Endothelial cell of umbilical vein (primary cell): ENCODE results near the gene RP2. TPM values are rescaled to one million over a fixed set of nuclear protein-coding genes. Genes with fewer than 3 reads are reported as not detected.

Source experiments
- BruUV-seq: library from RNA; stranded (reverse); fragments of 400-500 nt; replicated peaks from 2 replicates; lab custom pipeline; 2021; lab: Mats Ljungman, UMichigan
- CTCF ChIA-PET: fragments of 300-600, 350-600 bp; sonication (Branson Sonifier 250); formaldehyde crosslinking; loops from one replicate; lab custom pipeline; 2021; ENCODE audit warnings: antibody characterized with exemption, inconsistent platforms; lab: Charles Lee
- POLR2A ChIA-PET: fragments of 300-600, 350-600 bp; sonication (Branson Sonifier 250); formaldehyde crosslinking; loops from one replicate; lab custom pipeline; 2021; ENCODE audit warnings: antibody characterized with exemption, inconsistent platforms; lab: Charles Lee
- DNase-seq: peaks from one replicate; pipeline ENCODE4 v3.0.0-alpha.2; 2011; ENCODE audit warnings: low read depth, low spot score
- FAIRE-seq: peaks from 2 replicates; lab custom pipeline; 2011; peaks lifted over from hg19 to GRCh38; lab: Jason Lieb, UNC
- H2AFZ ChIP-seq: 2 replicates; pipeline ENCODE4 v1.6.0; 2012; ENCODE audit warnings: low read depth, low read length, control low read depth, inconsistent platforms
- H3K27ac ChIP-seq: 2 replicates; pipeline ENCODE4 v1.5.1; 2011; ENCODE audit warnings: low read depth, mild to moderate bottlenecking, control low read depth, low read length, moderate library complexity; ENCODE audit not compliant: insufficient read depth
- H3K27me3 ChIP-seq, 2 experiments: 2 replicates each; pipeline versions ENCODE4 v1.6.0 to v1.6.1; 2011; ENCODE audit warnings: low read length in 2 of 2, mixed read lengths in 1 of 2; ENCODE audit not compliant: control insufficient read depth in 2 of 2, insufficient read depth in 2 of 2
- H3K36me3 ChIP-seq, 2 experiments: 2 replicates in 1 of 2; 3 replicates in 1 of 2; pipeline ENCODE4 v1.5.1; 2011; ENCODE audit warnings: low read length in 2 of 2, mild to moderate bottlenecking in 1 of 2, moderate library complexity in 1 of 2; ENCODE audit not compliant: control insufficient read depth in 2 of 2, insufficient read depth in 2 of 2; ENCODE audit errors: extremely low read depth in 1 of 2
- H3K4me1 ChIP-seq: 3 replicates; pipeline ENCODE4 v1.5.1; 2011; ENCODE audit warnings: mild to moderate bottlenecking, low read length; ENCODE audit not compliant: control insufficient read depth, insufficient read depth; ENCODE audit errors: extremely low read depth
- H3K4me2 ChIP-seq: 2 replicates; pipeline ENCODE4 v1.6.1; 2011; ENCODE audit warnings: low read length, control low read depth, mixed read lengths; ENCODE audit not compliant: insufficient read depth
- H3K4me3 ChIP-seq, 3 experiments: fragments of 200-600 bp in 1 of 3; sonication (generic), shearing (Covaris generic) in 1 of 3; replicated peaks in 1 of 3; 2 replicates each; pipeline ENCODE4 v1.5.1; 2011 to 2016; ENCODE audit warnings: control low read depth in 3 of 3, low read length in 3 of 3, mild to moderate bottlenecking in 2 of 3, inconsistent platforms in 1 of 3, low read depth in 1 of 3, moderate library complexity in 1 of 3; ENCODE audit not compliant: insufficient read depth in 1 of 3
- H3K79me2 ChIP-seq: 2 replicates; pipeline ENCODE4 v1.6.0; 2012; ENCODE audit warnings: low read length, inconsistent platforms; ENCODE audit not compliant: control insufficient read depth, insufficient read depth
- H3K9ac ChIP-seq: replicated peaks from 2 replicates; pipeline ENCODE3; 2011; ENCODE audit warnings: low read length, control low read depth; ENCODE audit not compliant: insufficient read depth; ENCODE audit errors: extremely low read depth
- H3K9me1 ChIP-seq: replicated peaks from 3 replicates; pipeline ENCODE4 v1.6.0; 2011; ENCODE audit warnings: mild to moderate bottlenecking, low read length; ENCODE audit not compliant: control insufficient read depth, insufficient read depth; ENCODE audit errors: extremely low read depth
- H3K9me3 ChIP-seq: replicated peaks from 2 replicates; pipeline ENCODE4 v1.5.1; 2012; ENCODE audit warnings: low read length, inconsistent platforms; ENCODE audit not compliant: control insufficient read depth, insufficient read depth
- H4K20me1 ChIP-seq: replicated peaks from 2 replicates; pipeline ENCODE3; 2011; ENCODE audit warnings: mild to moderate bottlenecking, low read length; ENCODE audit not compliant: control insufficient read depth, insufficient read depth; ENCODE audit errors: extremely low read depth
- EZH2 ChIP-seq: IDR thresholded peaks from 2 replicates; pipeline ENCODE4 v1.6.1; 2012; ENCODE audit warnings: borderline replicate concordance, low read depth, mild to moderate bottlenecking, moderate library complexity, low read length, inconsistent platforms; ENCODE audit not compliant: severe bottlenecking
- FOS ChIP-seq: IDR thresholded peaks from 2 replicates; pipeline ENCODE4 v1.6.1; 2011; ENCODE audit warnings: mild to moderate bottlenecking, low read length, moderate library complexity, borderline replicate concordance; ENCODE audit not compliant: insufficient read depth
- GATA2 ChIP-seq: IDR thresholded peaks from 2 replicates; pipeline ENCODE4 v1.7.0; 2011; ENCODE audit warnings: low read depth, mild to moderate bottlenecking, moderate library complexity, mixed read lengths, low read length; ENCODE audit not compliant: insufficient read length, insufficient read depth
- JUN ChIP-seq: IDR thresholded peaks from 2 replicates; pipeline ENCODE4 v1.6.1; 2011; ENCODE audit warnings: borderline replicate concordance, low read depth; ENCODE audit not compliant: insufficient read length, insufficient read depth
- MAX ChIP-seq: IDR thresholded peaks from 2 replicates; pipeline ENCODE4 v1.6.1; 2011; ENCODE audit not compliant: insufficient read depth, insufficient read length
- MYC ChIP-seq: IDR thresholded peaks from one replicate; pipeline ENCODE4 v1.6.1; 2011; ENCODE audit warnings: mild to moderate bottlenecking, low read depth, low read length
- POLR2A ChIP-seq: IDR thresholded peaks from 2 replicates; pipeline ENCODE4 v1.6.1; 2012; ENCODE audit warnings: low read depth, mild to moderate bottlenecking, control low read depth, low read length
- POLR2AphosphoS5 ChIP-seq: IDR thresholded peaks from 2 replicates; pipeline ENCODE4 v1.6.1; 2012; ENCODE audit warnings: low read depth, mild to moderate bottlenecking, control low read depth, low read length, moderate library complexity; ENCODE audit not compliant: insufficient read depth
- dilution Hi-C: fragments of 300-500 bp; cut with MboI; formaldehyde crosslinking; loops from one replicate; pipeline ENCODE4 v1.15.0; 2019; ENCODE audit warnings: low sequenced_read_pairs; ENCODE audit not compliant: extremely low pct_ligation_motif_present
- intact Hi-C: fragments of 100-400 bp; cut with micrococcal nuclease; formaldehyde crosslinking; loops from one replicate; pipeline ENCODE4 v1.10.0; 2022
- polyA plus RNA-seq, 4 experiments: library from polyadenylated mRNA; depleted of rRNA in 3 of 4; stranded (reverse) in 3 of 4; unstranded in 1 of 4; fragments of >200 nt; gene quantifications; 2 replicates each; pipeline versions ENCODE4 v1.2.1 to v1.2.3, GENCODE V29; 2011 to 2012; ENCODE audit warnings: missing spikeins in 1 of 4
- total RNA-seq: library from RNA; stranded (reverse); gene quantifications from 2 replicates; pipeline ENCODE4 v1.2.3, GENCODE V29; 2021
- TF ChIP-seq, protein P1 (sequence below), 2 donors: IDR thresholded peaks; 1 replicate in 1 of 2; 2 replicates in 1 of 2; pipeline ENCODE4 v1.5.1; 2011; ENCODE audit warnings: low read length in 2 of 2, mild to moderate bottlenecking in 2 of 2, moderate library complexity in 2 of 2, control low read depth in 1 of 2, inconsistent platforms in 1 of 2, low read depth in 1 of 2; ENCODE audit not compliant: insufficient read depth in 1 of 2; ENCODE audit errors: extremely low read depth in 1 of 2

Gene RP2
- total and polyA plus RNA-seq, 2 donors (not counting 3 experiments of a cell fraction or from before 2014, with no cell fraction given), result 7.4 to 20.5 TPM

GRCh38 chrX:46863072-46863471, 26.2 kb downstream of the RP2 start:
- no peaks in the 10 kb centered on the region for H3K36me3 ChIP-seq
- no peak for DNase-seq
- intact Hi-C loops (no loop called here), dilution Hi-C loops (no loop called here)
- no peaks in the 10 kb centered on the region for H4K20me1 ChIP-seq
- CTCF ChIA-PET, result no interaction called here
- H3K9me3 ChIP-seq, result no peaks in the 10 kb centered on the region
- POLR2A ChIA-PET, result no interaction called here
- no peaks in the 10 kb centered on the region for H3K79me2 ChIP-seq
- no peaks in the 10 kb centered on the region for H3K27me3 ChIP-seq
- no peak overlapping the region for H3K4me3 ChIP-seq
- H3K9ac ChIP-seq, result no peak overlapping the region
- TF ChIP-seq, protein P1, sequence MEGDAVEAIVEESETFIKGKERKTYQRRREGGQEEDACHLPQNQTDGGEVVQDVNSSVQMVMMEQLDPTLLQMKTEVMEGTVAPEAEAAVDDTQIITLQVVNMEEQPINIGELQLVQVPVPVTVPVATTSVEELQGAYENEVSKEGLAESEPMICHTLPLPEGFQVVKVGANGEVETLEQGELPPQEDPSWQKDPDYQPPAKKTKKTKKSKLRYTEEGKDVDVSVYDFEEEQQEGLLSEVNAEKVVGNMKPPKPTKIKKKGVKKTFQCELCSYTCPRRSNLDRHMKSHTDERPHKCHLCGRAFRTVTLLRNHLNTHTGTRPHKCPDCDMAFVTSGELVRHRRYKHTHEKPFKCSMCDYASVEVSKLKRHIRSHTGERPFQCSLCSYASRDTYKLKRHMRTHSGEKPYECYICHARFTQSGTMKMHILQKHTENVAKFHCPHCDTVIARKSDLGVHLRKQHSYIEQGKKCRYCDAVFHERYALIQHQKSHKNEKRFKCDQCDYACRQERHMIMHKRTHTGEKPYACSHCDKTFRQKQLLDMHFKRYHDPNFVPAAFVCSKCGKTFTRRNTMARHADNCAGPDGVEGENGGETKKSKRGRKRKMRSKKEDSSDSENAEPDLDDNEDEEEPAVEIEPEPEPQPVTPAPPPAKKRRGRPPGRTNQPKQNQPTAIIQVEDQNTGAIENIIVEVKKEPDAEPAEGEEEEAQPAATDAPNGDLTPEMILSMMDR (IDR thresholded peaks at IDR 0.05; ENCODE audit: extremely low read depth in 1 of 2, insufficient read depth in 1 of 2, low read depth in 1 of 2, low read length in 2 of 2), result no peak
- no peak for TF ChIP-seq EZH2
- TF ChIP-seq JUN, result no peak
- TF ChIP-seq POLR2AphosphoS5, result no peak
- no peak for TF ChIP-seq FOS
- no peak for TF ChIP-seq POLR2A
- TF ChIP-seq MAX, result no peak
- no peak for TF ChIP-seq MYC
- TF ChIP-seq GATA2, result no peak
- no peak for FAIRE-seq
- H3K27ac ChIP-seq, result no peak overlapping the region
- no peak overlapping the region for H2AFZ ChIP-seq
- peaks cover 6% of the 10 kb centered on the region for H3K4me1 ChIP-seq
- no peaks in the 10 kb centered on the region for H3K9me1 ChIP-seq
- BruUV-seq, result no TSS peak
- H3K4me2 ChIP-seq, result no peak overlapping the region
